HEK293 (cell line): ENCODE data around the gene CIAO2A.

Source experiments
- CTCF ChIA-PET: fragments of 350-600 bp; formaldehyde crosslinking; extraction: SDS; loops from one replicate; lab custom pipeline; 2021; ENCODE audit warnings: antibody characterized with exemption; lab: Yijun Ruan, JAX
- POLR2A ChIA-PET: fragments of 300-600 bp; formaldehyde crosslinking; extraction: SDS; loops from one replicate; lab custom pipeline; 2020; ENCODE audit warnings: antibody characterized with exemption, inconsistent platforms; lab: Yijun Ruan, JAX
- H3K27ac ChIP-seq: fragments of 200-500 bp; sonication (Bioruptor generic); 2 replicates; pipeline ENCODE4 v1.5.1; 2014; ENCODE audit warnings: low read depth, low read length, control low read depth, inconsistent platforms; ENCODE audit errors: extremely low read depth
- H3K36me3 ChIP-seq, 2 experiments: fragments of 200-500 bp in 1 of 2; sonication (Bioruptor generic) in 1 of 2; 1 replicate in 1 of 2; 2 replicates in 1 of 2; pipeline ENCODE4 v1.5.1; 2014 to 2017; ENCODE audit warnings: inconsistent platforms in 2 of 2, low read length in 2 of 2; ENCODE audit not compliant: control insufficient read depth in 2 of 2, insufficient read depth in 1 of 2
- H3K4me1 ChIP-seq: fragments of 200-500 bp; sonication (Bioruptor generic); 2 replicates; pipeline ENCODE4 v1.5.1; 2014; ENCODE audit warnings: mild to moderate bottlenecking, low read length, inconsistent platforms; ENCODE audit not compliant: control insufficient read depth, insufficient read depth
- H3K4me3 ChIP-seq: 2 replicates; pipeline ENCODE4 v1.5.1; 2011; ENCODE audit warnings: low read depth, mild to moderate bottlenecking, control low read depth, low read length, moderate library complexity
- H3K9me3 ChIP-seq: fragments of 200-500 bp; sonication (Bioruptor generic); 2 replicates; pipeline ENCODE4 v1.5.1; 2014; ENCODE audit warnings: low read depth, low read length, inconsistent platforms; ENCODE audit not compliant: control insufficient read depth, insufficient read depth
- BCL11B ChIP-seq: fragments of 450-650 bp; formaldehyde crosslinking; IDR thresholded peaks from 2 replicates; pipeline ENCODE4 v1.5.1; 2016; ENCODE audit warnings: low read depth, missing biosample characterization, missing genetic modification characterization
- GLI2 ChIP-seq: fragments of 450-650 bp; formaldehyde crosslinking; IDR thresholded peaks from 2 replicates; pipeline ENCODE4; 2017; ENCODE audit warnings: missing biosample characterization, missing genetic modification characterization, low read depth, borderline replicate concordance
- HIC1 ChIP-seq: fragments of 450-650 bp; formaldehyde crosslinking; IDR thresholded peaks from 2 replicates; pipeline ENCODE4 v1.5.1; 2016; ENCODE audit warnings: missing biosample characterization, missing genetic modification characterization
- MZF1 ChIP-seq: fragments of 450-650 bp; formaldehyde crosslinking; IDR thresholded peaks from 2 replicates; pipeline ENCODE4 v1.5.1; 2017; ENCODE audit warnings: missing biosample characterization, missing genetic modification characterization, borderline replicate concordance
- OSR2 ChIP-seq: fragments of 450-650 bp; formaldehyde crosslinking; IDR thresholded peaks from 2 replicates; pipeline ENCODE4 v1.5.1; 2016; ENCODE audit warnings: missing biosample characterization, missing genetic modification characterization
- SALL2 ChIP-seq: fragments of 450-650 bp; formaldehyde crosslinking; IDR thresholded peaks from 2 replicates; pipeline ENCODE4 v1.5.0; 2017; ENCODE audit warnings: missing biosample characterization, mild to moderate bottlenecking, missing genetic modification characterization, borderline replicate concordance
- ZBTB17 ChIP-seq: fragments of 450-650 bp; formaldehyde crosslinking; IDR thresholded peaks from 2 replicates; pipeline ENCODE4 v1.5.1; 2016; ENCODE audit warnings: missing biosample characterization, missing genetic modification characterization
- ZIC2 ChIP-seq: fragments of 450-650 bp; formaldehyde crosslinking; IDR thresholded peaks from 2 replicates; pipeline ENCODE4 v1.5.1; 2016; ENCODE audit warnings: missing biosample characterization, missing genetic modification characterization
- ZNF24 ChIP-seq: fragments of 450-650 bp; formaldehyde crosslinking; IDR thresholded peaks from 2 replicates; pipeline ENCODE4 v1.5.1; 2016; ENCODE audit warnings: missing biosample characterization, missing genetic modification characterization
- ZNF280D ChIP-seq: fragments of 450-650 bp; formaldehyde crosslinking; IDR thresholded peaks from 2 replicates; pipeline ENCODE4 v1.5.1; 2016; ENCODE audit warnings: missing biosample characterization, missing genetic modification characterization
- ZNF341 ChIP-seq: fragments of 450-650 bp; formaldehyde crosslinking; IDR thresholded peaks from 2 replicates; pipeline ENCODE4; 2016; ENCODE audit warnings: low read depth, missing biosample characterization, missing genetic modification characterization
- ZNF416 ChIP-seq: fragments of 450-650 bp; formaldehyde crosslinking; IDR thresholded peaks from 2 replicates; pipeline ENCODE4 v1.5.1; 2016; ENCODE audit warnings: missing biosample characterization, missing genetic modification characterization
- ZNF488 ChIP-seq: fragments of 450-650 bp; formaldehyde crosslinking; IDR thresholded peaks from 2 replicates; pipeline ENCODE4 v1.5.1; 2016; ENCODE audit warnings: missing biosample characterization, missing genetic modification characterization
- ZNF600 ChIP-seq: fragments of 450-650 bp; formaldehyde crosslinking; IDR thresholded peaks from 2 replicates; pipeline ENCODE4 v1.5.1; 2016; ENCODE audit warnings: missing biosample characterization, missing genetic modification characterization
- ZNF645 ChIP-seq: fragments of 450-650 bp; formaldehyde crosslinking; IDR thresholded peaks from 2 replicates; pipeline ENCODE4; 2016; ENCODE audit warnings: missing biosample characterization, missing genetic modification characterization
- TF ChIP-seq, protein P1 (sequence below): fragments of 450-650 bp; formaldehyde crosslinking; IDR thresholded peaks from 2 replicates; pipeline ENCODE4 v1.5.1; 2017; ENCODE audit warnings: missing biosample characterization, missing genetic modification characterization
- TF ChIP-seq, protein P2 (sequence below): fragments of 450-650 bp; formaldehyde crosslinking; IDR thresholded peaks from 2 replicates; pipeline ENCODE4 v1.5.1; 2016; ENCODE audit warnings: missing biosample characterization, missing genetic modification characterization
- TF ChIP-seq, protein P3 (sequence below): fragments of 450-650 bp; formaldehyde crosslinking; IDR thresholded peaks from 2 replicates; pipeline ENCODE4 v1.5.1; 2016; ENCODE audit warnings: missing biosample characterization, missing genetic modification characterization
- TF ChIP-seq, protein P4 (sequence below): fragments of 450-650 bp; formaldehyde crosslinking; IDR thresholded peaks from 2 replicates; pipeline ENCODE4 v1.5.1; 2016; ENCODE audit warnings: missing biosample characterization, missing genetic modification characterization

CIAO2A gene

DNA sequence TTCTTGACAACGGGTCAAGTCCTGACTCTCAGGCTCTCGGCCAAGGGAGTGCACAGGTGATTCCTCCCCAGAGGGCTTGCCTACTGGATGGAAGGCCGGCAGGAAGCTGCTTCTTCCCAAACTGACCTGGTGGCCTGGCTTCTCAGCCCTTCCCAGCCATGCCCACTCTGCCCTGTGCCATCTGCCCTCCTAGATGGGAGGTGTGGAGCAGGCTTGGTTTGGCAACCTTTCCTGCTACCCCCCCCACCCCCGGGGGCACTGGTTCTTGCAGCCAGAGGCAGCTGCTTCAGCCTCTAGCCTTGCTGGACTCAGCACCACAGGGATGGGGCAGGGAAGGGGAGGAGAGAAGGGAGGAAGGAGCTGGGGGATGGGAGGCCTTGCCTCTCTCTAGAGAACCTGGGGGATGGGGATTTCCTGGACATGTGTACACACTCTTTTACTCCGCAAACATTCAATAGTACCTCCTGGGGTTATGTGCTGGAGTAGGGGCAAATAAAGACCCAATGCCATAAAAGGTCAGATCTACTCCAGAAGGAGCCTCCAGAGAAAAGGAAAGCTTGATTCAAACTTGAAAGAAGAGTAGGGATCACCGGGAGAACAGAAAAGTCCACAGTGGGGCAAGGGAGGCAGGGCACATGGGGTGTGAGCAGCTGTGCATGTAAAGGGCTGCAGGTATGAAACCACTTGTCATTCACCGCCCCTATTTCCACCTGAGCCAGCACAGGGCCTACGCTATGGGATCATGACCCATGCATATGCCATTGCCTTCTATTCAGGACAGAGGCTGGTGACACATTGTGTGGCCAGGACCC lies 43.2 kb downstream of the CIAO2A start:
- Histone ChIP-seq H3K4me1 (0 out of 2 replicates have a peak, but pooled peaks cover 3% of the 10 kb centered on the region), H3K4me3 (no peak overlapping the region), H3K9me3 (no peaks in the 10 kb centered on the region), H3K27ac (no peak overlapping the region), H3K36me3 (no peaks in the 10 kb centered on the region)
- TF ChIP-seq ZNF645 (tag by site-specific recombination), result no peak
- peak; percentile 43 for TF ChIP-seq ZIC2
- TF ChIP-seq SALL2 (tag by site-specific recombination), result no peak
- TF ChIP-seq MZF1 (tag by site-specific recombination), result 0 out of 2 replicates have a peak, but pooled peaks have one; percentile 23
- TF ChIP-seq, protein P1, sequence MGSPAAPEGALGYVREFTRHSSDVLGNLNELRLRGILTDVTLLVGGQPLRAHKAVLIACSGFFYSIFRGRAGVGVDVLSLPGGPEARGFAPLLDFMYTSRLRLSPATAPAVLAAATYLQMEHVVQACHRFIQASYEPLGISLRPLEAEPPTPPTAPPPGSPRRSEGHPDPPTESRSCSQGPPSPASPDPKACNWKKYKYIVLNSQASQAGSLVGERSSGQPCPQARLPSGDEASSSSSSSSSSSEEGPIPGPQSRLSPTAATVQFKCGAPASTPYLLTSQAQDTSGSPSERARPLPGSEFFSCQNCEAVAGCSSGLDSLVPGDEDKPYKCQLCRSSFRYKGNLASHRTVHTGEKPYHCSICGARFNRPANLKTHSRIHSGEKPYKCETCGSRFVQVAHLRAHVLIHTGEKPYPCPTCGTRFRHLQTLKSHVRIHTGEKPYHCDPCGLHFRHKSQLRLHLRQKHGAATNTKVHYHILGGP (tag by site-specific recombination), result peak; percentile 41; the same call in 1 of the 2 replicates
- POLR2A ChIA-PET, result no interaction called here
- CTCF ChIA-PET, result interaction anchor here (1.2 kb wide), 1 partner anchor 105 kb away, joined by 3 read pairs; no protein-coding TSS in a partner anchor

DNA sequence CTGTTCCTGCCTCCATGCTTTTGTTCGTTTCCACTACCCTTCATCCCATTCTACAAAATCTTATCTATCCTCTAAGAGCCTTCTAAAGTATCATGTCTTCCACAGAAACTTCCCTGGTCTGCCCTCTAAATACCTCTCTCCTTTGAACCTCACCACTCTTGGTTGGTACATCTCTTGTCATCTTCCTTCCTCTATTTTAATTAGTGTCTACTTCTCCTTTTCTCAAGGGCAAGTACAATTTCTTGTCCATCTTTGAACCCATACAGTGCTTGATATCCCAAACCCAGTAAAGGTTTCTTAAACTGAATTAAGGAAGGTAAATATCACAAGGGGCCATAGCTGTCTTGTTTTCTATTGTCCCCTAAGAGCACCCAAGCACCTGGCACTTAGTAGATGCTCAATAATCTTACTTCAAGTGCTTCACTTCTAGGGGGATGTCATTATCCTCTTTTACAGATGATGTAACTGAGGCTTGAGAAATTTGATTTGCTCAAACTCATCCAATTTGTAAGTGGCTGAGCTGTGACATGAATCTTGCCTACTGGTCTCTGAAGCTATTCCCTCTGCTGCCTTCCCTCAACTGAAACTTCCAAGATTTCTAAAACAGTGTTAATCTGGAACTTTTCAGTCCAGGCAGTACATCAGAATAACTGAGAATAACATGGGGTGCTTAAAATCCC lies 44.7 kb downstream of the CIAO2A start:
- no peak overlapping the region for H3K27ac ChIP-seq
- POLR2A ChIA-PET, result interaction anchor here (0.6 kb wide), 1 partner anchor 17 kb away, joined by 3 read pairs; no protein-coding TSS in a partner anchor
- CTCF ChIA-PET, result interaction anchor here (2.7 kb wide), 1 partner anchor 296 kb away, joined by 15 read pairs; no protein-coding TSS in a partner anchor
- H3K36me3 ChIP-seq, result no peaks in the 10 kb centered on the region
- H3K4me1 ChIP-seq, result 0 out of 2 replicates have a peak, but pooled peaks cover 3% of the 10 kb centered on the region
- H3K9me3 ChIP-seq, result no peaks in the 10 kb centered on the region
- no peak overlapping the region for H3K4me3 ChIP-seq
- no peak for TF ChIP-seq ZNF416 (tag by site-specific recombination)
- TF ChIP-seq ZNF488 (tag by site-specific recombination), result no peak
- no peak for TF ChIP-seq ZNF600 (tag by site-specific recombination)
- TF ChIP-seq, protein P2, sequence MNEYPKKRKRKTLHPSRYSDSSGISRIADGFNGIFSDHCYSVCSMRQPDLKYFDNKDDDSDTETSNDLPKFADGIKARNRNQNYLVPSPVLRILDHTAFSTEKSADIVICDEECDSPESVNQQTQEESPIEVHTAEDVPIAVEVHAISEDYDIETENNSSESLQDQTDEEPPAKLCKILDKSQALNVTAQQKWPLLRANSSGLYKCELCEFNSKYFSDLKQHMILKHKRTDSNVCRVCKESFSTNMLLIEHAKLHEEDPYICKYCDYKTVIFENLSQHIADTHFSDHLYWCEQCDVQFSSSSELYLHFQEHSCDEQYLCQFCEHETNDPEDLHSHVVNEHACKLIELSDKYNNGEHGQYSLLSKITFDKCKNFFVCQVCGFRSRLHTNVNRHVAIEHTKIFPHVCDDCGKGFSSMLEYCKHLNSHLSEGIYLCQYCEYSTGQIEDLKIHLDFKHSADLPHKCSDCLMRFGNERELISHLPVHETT, result no peak
- TF ChIP-seq BCL11B (tag by site-specific recombination), result no peak
- TF ChIP-seq, protein P3, sequence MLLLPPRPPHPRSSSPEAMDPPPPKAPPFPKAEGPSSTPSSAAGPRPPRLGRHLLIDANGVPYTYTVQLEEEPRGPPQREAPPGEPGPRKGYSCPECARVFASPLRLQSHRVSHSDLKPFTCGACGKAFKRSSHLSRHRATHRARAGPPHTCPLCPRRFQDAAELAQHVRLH (tag by site-specific recombination), result no peak
- TF ChIP-seq ZBTB17 (tag by site-specific recombination), result no peak
- TF ChIP-seq, protein P4, sequence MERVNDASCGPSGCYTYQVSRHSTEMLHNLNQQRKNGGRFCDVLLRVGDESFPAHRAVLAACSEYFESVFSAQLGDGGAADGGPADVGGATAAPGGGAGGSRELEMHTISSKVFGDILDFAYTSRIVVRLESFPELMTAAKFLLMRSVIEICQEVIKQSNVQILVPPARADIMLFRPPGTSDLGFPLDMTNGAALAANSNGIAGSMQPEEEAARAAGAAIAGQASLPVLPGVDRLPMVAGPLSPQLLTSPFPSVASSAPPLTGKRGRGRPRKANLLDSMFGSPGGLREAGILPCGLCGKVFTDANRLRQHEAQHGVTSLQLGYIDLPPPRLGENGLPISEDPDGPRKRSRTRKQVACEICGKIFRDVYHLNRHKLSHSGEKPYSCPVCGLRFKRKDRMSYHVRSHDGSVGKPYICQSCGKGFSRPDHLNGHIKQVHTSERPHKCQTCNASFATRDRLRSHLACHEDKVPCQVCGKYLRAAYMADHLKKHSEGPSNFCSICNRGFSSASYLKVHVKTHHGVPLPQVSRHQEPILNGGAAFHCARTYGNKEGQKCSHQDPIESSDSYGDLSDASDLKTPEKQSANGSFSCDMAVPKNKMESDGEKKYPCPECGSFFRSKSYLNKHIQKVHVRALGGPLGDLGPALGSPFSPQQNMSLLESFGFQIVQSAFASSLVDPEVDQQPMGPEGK (tag by site-specific recombination), result no peak
- TF ChIP-seq HIC1 (tag by site-specific recombination), result no peak
- TF ChIP-seq ZNF341 (tag by site-specific recombination), result no peak
- no peak for TF ChIP-seq ZNF24 (tag by site-specific recombination)
- no peak for TF ChIP-seq OSR2 (tag by site-specific recombination)
- no peak for TF ChIP-seq ZNF280D (tag by site-specific recombination)
- no peak for TF ChIP-seq GLI2 (tag by site-specific recombination)
